Measurements from ENCODE around the gene BDKRB1.

- TF ChIP-seq POLR2A (IDR thresholded peaks at IDR 0.05; ENCODE audit: low read depth, low read length) (no peak), TAF1 (IDR thresholded peaks at IDR 0.05; ENCODE audit: low read depth, low read length) (no peak), PAX5 (IDR thresholded peaks at IDR 0.05; ENCODE audit: insufficient read depth, low read length, severe bottlenecking) (no peak), POU2F2 (IDR thresholded peaks at IDR 0.05; ENCODE audit: low read depth, low read length) (no peak)
These were observed 43.4 kb downstream of the BDKRB1 start for GRCh38 chr14:96299441-96299840.

All from GM12891 (cell line).